Heart right ventricle (tissue), 16 donors: ENCODE data around the gene TRNAU1AP. TPM values are rescaled to one million over a fixed set of nuclear protein-coding genes. Genes with fewer than 3 reads are reported as not detected.
"Not testable (repeated sequence)": the region's sequence is repeated elsewhere in the genome, so short reads cannot be mapped to it uniquely, and the experiment has no call there.

ENCODE experiments used
- ATAC-seq, 8 donors: fragments of 200-7000 bp; cut with Tn5 transposase; one replicate each; pipeline ENCODE4 v1.9.1; 2020; ENCODE audit warnings: mild to moderate bottlenecking in 8 of 8, moderate library complexity in 8 of 8, moderate number of reproducible peaks in 1 of 8
- DNase-seq, 2 donors: peaks; one replicate each; pipeline ENCODE4 v3.0.0-alpha.2; 2020
- H3K27ac ChIP-seq, 10 donors: fragments of 200-600 bp; sonication (generic) in 2 of 10; one replicate each; pipeline versions ENCODE4 v1.5.0 to v1.8.0; 2020 to 2022; ENCODE audit warnings: mild to moderate bottlenecking in 3 of 10
- H3K27me3 ChIP-seq, 7 donors: fragments of 200-600 bp; one replicate each; pipeline ENCODE4 v1.8.0; 2021 to 2022; ENCODE audit warnings: mild to moderate bottlenecking in 2 of 7
- H3K36me3 ChIP-seq, 9 donors: fragments of 200-600 bp; sonication (generic) in 1 of 9; one replicate each; pipeline versions ENCODE4 v1.5.0 to v1.8.0; 2020 to 2022; ENCODE audit warnings: mild to moderate bottlenecking in 2 of 9
- H3K4me1 ChIP-seq, 9 donors: fragments of 200-600 bp; sonication (generic) in 1 of 9; one replicate each; pipeline versions ENCODE4 v1.5.0 to v1.8.0; 2020 to 2022; ENCODE audit warnings: mild to moderate bottlenecking in 4 of 9
- H3K4me3 ChIP-seq, 10 donors: fragments of 200-600 bp; sonication (generic) in 2 of 10; one replicate each; pipeline versions ENCODE4 v1.5.0 to v1.8.0; 2020 to 2022; ENCODE audit warnings: mild to moderate bottlenecking in 7 of 10, moderate library complexity in 2 of 10
- H3K9me3 ChIP-seq, 11 donors: fragments of 200-600 bp in 10 of 11; sonication (generic) in 2 of 11; one replicate each; pipeline versions ENCODE4 v1.5.0 to v1.8.0; 2013 to 2022; ENCODE audit warnings: mild to moderate bottlenecking in 2 of 11, control low read depth in 1 of 11, moderate library complexity in 1 of 11
- WGBS, 2 donors: extraction: QIAGEN DNeasy Blood & Tissue Kit; methylation state at CpG; one replicate each; pipeline ENCODE4 v1.1.7; 2013; ENCODE audit warnings: inconsistent platforms in 1 of 2; 5-methylcytosine and 5-hydroxymethylcytosine counted together
- intact Hi-C, 10 donors: fragments of 100-400 bp; cut with DNase I; formaldehyde crosslinking; loops; one replicate each; pipeline versions ENCODE4 v1.11.1 to v1.14.2; 2022
- polyA plus RNA-seq, 2 donors: library from polyadenylated mRNA; stranded (reverse); fragments of 200-250 nt; gene quantifications; one replicate each; pipeline ENCODE4 v1.2.3, GENCODE V29; 2013
- total RNA-seq, 10 donors: library from RNA; stranded (reverse); fragmentation: NEBNext Ultra II Directional in 3 of 10; extraction: Animal tissue kit (Norgen Biotek cat#: 25700) in 3 of 10; gene quantifications; one replicate each; pipeline versions ENCODE4 v1.2.1 to v1.2.4, GENCODE V29; 2021 to 2023
- TF ChIP-seq, protein P1 (sequence below), 9 donors: fragments of 200-600 bp; sonication (generic) in 2 of 9; IDR thresholded peaks; one replicate each; pipeline versions ENCODE4 v1.5.0 to v1.8.0; 2021 to 2022; ENCODE audit warnings: antibody characterized with exemption in 9 of 9, mild to moderate bottlenecking in 5 of 9, moderate library complexity in 1 of 9
- donor health status: Arrhythmogenic right ventricular cardiomyopathy.
- donor health status: ischemic (EF 13 %, LVEDD 7.1; RV severe dilation, severe dysfunction).
- donor health status: healthy with polysubstance abuse.
- donor health status: DM: no; HTN: yes; CAD: no.
- donor health status: DM: no; HTN: no; CAD: no.
- donor health status: ischemic (EF 25% LVEDD 6.9; RV normal size, moderate dysfunction).
- donor health status: ischemic (EF 25% LVEDD 5.7; RV mildly dilated, moderate dysfunction).
- donor health status: healthy.
- donor health status: DM: yes; HTN: yes; CAD: no.
- donor health status: Ischemic cardiomyopathy.
- donor health status: ischemic (EF 35%, LVEDD 5.7; RV mildly dilated, moderate dysfunction).
- donor health status: nonischemic (EF 11% LVEDD 7.7; RV severe dilation, severe dysfunction).
- donor health status: DM: yes; HTN: yes; CAD: no.
- donor health status: PGD.
- donor health status: ischemic (EF 29% LVEDD 5.4; RV normal size, mild dysfunction).
- donor health status: nonischemic (EF 23%, LVEDD 6.1; RV moderate dilation, normal function).

The TRNAU1AP gene
- total and polyA plus RNA-seq, 12 donors: 13.1 to 21.4 (median 16.5) TPM

DNA sequence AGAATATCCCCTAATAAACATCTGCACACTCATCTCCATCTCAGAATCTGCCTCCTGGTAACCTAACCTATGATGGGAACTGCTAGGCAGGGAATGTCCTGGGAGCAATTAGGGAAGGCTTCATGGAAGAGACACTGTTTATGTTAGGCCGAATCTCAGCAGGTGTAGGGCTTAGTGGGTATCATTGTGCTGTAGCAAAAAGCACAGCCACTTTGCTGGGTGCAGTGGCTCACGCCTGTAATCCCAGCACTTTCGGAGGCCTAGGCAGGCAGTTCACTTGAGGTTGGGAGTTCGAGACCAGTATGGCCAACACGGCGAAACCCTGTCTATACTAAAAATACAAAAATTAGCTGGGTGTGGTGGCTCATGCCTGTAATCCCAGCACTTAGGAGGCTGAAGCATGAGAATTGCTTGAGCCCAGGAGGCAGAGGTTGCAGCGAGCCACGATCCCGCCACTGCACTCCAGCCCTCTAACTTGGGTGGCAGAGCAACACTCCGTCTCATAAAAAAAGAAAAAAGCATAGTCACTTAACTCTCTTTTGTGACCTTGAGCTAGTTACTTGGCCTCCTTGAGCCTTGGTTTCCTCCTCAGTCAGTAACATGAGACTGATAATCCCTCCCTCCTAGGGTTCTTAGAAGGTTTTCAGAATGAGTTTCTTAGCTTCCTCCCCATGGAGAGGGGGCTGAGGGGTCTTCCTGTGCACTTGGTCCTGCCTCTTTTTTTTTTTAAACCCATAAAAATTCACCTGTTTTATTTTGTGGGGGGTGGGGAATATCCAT lies 42.7 kb downstream of the TRNAU1AP start:
- no peak overlapping the region for H3K27ac ChIP-seq
- H3K4me1 ChIP-seq: peaks cover 0 to 23% (median 5%) of the 10 kb centered on the region in 9 donors
- 94 to 97% methylated on average over 10 of the region's 10 CpGs for WGBS, 2 donors
- H3K27me3 ChIP-seq: no peaks in the 10 kb centered on the region
- peaks cover 0 to 3% (median 0%) of the 10 kb centered on the region in 9 donors for H3K36me3 ChIP-seq
- ATAC-seq (no peak), DNase-seq (no peak)
- TF ChIP-seq, protein P1, sequence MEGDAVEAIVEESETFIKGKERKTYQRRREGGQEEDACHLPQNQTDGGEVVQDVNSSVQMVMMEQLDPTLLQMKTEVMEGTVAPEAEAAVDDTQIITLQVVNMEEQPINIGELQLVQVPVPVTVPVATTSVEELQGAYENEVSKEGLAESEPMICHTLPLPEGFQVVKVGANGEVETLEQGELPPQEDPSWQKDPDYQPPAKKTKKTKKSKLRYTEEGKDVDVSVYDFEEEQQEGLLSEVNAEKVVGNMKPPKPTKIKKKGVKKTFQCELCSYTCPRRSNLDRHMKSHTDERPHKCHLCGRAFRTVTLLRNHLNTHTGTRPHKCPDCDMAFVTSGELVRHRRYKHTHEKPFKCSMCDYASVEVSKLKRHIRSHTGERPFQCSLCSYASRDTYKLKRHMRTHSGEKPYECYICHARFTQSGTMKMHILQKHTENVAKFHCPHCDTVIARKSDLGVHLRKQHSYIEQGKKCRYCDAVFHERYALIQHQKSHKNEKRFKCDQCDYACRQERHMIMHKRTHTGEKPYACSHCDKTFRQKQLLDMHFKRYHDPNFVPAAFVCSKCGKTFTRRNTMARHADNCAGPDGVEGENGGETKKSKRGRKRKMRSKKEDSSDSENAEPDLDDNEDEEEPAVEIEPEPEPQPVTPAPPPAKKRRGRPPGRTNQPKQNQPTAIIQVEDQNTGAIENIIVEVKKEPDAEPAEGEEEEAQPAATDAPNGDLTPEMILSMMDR (IDR thresholded peaks at IDR 0.05): no peak
- no peak overlapping the region for H3K4me3 ChIP-seq
- intact Hi-C loops: loop anchor here in 2 of 10 donors (2.0 to 10.0 kb wide), 2 partner anchors 73 to 81 kb away; no protein-coding TSS in a partner anchor
- no peaks in the 10 kb centered on the region for H3K9me3 ChIP-seq

DNA sequence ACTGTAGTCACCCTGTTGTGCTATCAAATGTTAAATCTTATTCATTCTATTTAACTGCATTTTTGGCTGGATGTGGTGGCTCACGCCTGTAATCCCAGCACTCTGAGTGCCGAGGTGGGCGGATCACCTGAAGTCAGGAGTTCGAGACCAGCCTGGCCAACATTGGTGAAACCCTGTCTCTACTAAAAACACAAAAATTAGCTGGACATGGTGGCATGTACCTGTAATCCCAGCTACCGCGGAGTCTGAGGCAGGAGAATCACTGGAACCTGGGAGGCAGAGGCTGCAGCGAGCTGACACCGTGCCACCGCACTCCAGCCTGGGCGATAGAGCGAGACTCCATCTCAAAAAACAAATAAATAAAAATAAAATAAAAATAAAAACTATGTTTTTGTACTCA lies 43.4 kb downstream of the TRNAU1AP start:
- not testable (repeated sequence) for H3K9me3 ChIP-seq, ATAC-seq, H3K27me3 ChIP-seq, H3K36me3 ChIP-seq, DNase-seq, H3K27ac ChIP-seq, H3K4me3 ChIP-seq
- intact Hi-C loops: loop anchor here in 2 of 10 donors (2.0 to 10.0 kb wide), 2 partner anchors 73 to 81 kb away; no protein-coding TSS in a partner anchor
- 97 to 98% methylated on average over 11 of the region's 11 CpGs for WGBS, 2 donors
- peaks cover 0 to 16% (median 5%) of the 10 kb centered on the region in 9 donors for H3K4me1 ChIP-seq

DNA sequence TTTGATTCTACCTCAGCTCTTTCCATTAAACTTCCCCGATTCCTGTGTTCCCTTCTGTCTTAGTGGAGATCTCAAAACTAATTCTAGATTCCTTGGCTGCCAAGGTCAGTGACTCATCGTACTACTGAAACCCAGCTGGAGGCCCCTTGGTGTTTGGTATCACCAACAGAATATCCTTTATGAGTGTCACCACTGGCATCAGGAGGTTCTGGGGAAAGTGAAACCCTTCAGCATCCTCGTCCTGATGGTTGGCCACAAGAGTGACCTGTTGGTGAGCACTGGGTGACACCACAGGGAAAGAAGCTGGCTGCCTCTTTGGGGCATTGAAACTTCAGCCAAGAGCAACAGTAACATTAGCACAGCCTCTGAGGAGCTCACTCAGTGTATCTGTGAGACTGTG lies 48.8 kb downstream of the TRNAU1AP start:
- peak in 2 of 8 donors; percentile 8 to 52 for ATAC-seq
- no peaks in the 10 kb centered on the region for H3K9me3 ChIP-seq
- intact Hi-C loops: loop anchor here in 9 of 10 donors (1.0 to 10.0 kb wide), 9 partner anchors 47 to 244 kb away; partner anchors contain the start of genes PHACTR4 (in 1 of the 9) and TRNAU1AP (in 1 of the 9)
- no peak overlapping the region for H3K4me3 ChIP-seq
- 70 to 82% methylated on average over 3 of the region's 3 CpGs for WGBS, 2 donors
- peak overlapping the region in 1 of 10 donors; percentile 8 for H3K27ac ChIP-seq
- H3K4me1 ChIP-seq: peaks cover 0 to 15% (median 0%) of the 10 kb centered on the region in 9 donors
- H3K27me3 ChIP-seq: no peaks in the 10 kb centered on the region
- H3K36me3 ChIP-seq: peaks cover 0 to 60% (median 31%) of the 10 kb centered on the region in 9 donors
- no peak for DNase-seq
- TF ChIP-seq, protein P1 (IDR thresholded peaks at IDR 0.05): no peak

DNA sequence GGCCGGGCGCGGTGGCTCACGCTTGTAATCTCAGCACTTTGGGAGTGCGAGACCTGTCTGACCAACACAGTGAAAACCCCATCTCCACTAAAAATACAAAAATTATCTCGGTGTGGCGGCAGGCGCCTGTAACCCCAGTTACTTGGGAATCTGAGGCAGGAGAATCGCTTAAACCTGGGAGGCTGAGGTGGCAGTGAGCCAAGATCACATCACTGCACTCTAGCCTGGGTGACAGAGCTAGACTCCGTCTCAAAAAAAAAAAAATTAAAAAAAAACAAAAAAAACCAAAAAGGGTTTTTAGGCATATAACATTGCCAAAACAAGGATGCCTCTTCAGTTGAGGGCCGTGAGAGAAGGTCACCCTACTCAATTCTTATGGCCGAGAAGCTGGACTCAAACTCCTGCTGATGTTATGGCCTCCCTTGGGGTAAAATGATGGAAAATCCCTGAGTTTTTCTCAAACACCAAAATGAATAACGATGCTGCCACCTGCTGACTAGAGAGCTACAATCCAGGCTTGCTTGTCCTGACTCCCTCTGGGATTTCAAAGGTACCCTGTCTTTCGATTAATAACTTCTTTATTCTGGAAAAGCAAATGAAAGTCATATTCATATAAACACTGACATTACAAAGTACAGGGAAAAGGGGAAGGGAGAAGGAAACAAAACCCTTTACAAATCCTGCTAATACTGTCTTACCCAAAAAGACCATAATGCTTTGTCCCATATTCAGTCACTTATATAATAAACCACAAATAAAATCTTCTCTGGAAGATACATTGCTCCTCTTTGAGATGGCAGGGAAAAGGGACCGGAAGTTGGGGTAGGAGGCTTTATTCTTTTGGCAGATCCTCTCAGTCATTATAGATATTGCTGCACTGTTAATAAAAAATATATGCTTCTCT lies 49.9 kb downstream of the TRNAU1AP start:
- DNase-seq: peak in 1 of 2 donors; percentile 72
- no peak overlapping the region for H3K4me3 ChIP-seq
- WGBS, 2 donors: 69 to 73% methylated on average over 15 of the region's 15 CpGs
- H3K27me3 ChIP-seq: no peaks in the 10 kb centered on the region
- H3K27ac ChIP-seq: peak overlapping the region in 1 of 10 donors; percentile 8
- TF ChIP-seq, protein P1 (IDR thresholded peaks at IDR 0.05): peak in 8 of 9 donors; percentile 53 to 78 (median 68)
- peaks cover 0 to 71% (median 41%) of the 10 kb centered on the region in 9 donors for H3K36me3 ChIP-seq
- H3K9me3 ChIP-seq: no peaks in the 10 kb centered on the region
- intact Hi-C loops: loop anchor here in 9 of 10 donors (1.0 to 10.0 kb wide), 10 partner anchors 48 to 245 kb away; partner anchors contain the start of genes PHACTR4 (in 1 of the 9) and TRNAU1AP (in 1 of the 9)
- ATAC-seq: peak in 7 of 8 donors; percentile 43 to 82 (median 74)
- peaks cover 0 to 15% (median 0%) of the 10 kb centered on the region in 9 donors for H3K4me1 ChIP-seq
